Osteoblast (primary cell): ENCODE measurements around the gene GJA1. TPM values are rescaled to one million over a fixed set of nuclear protein-coding genes. Genes with fewer than 3 reads are reported as not detected.
A peak's percentile ranks its signal among the peaks of the same experiment; 100 is the strongest.

Source experiments
- DNase-seq: peaks from one replicate; pipeline ENCODE4 v3.0.0; 2011; ENCODE audit warnings: low spot score, mixed read lengths; ENCODE audit not compliant: insufficient read length; ENCODE audit errors: missing footprints
- H2AFZ ChIP-seq: 2 replicates; pipeline ENCODE4 v1.6.0; 2011; ENCODE audit warnings: mild to moderate bottlenecking, low read length
- H3K27ac ChIP-seq: 2 replicates; pipeline ENCODE4 v1.5.1; 2011; ENCODE audit warnings: mild to moderate bottlenecking, low read depth, low read length, moderate library complexity
- H3K27me3 ChIP-seq: 2 replicates; pipeline ENCODE4 v1.6.0; 2012; ENCODE audit warnings: mild to moderate bottlenecking, control low read depth, inconsistent platforms, low read length, moderate library complexity; ENCODE audit not compliant: insufficient read depth
- H3K36me3 ChIP-seq: 2 replicates; pipeline ENCODE4 v1.5.1; 2011; ENCODE audit warnings: mild to moderate bottlenecking, low read length, control low read depth, moderate library complexity; ENCODE audit not compliant: insufficient read depth
- H3K4me1 ChIP-seq: 2 replicates; pipeline ENCODE4 v1.5.1; 2011; ENCODE audit warnings: mild to moderate bottlenecking, low read length, control low read depth, moderate library complexity; ENCODE audit not compliant: insufficient read depth
- H3K4me2 ChIP-seq: 2 replicates; pipeline ENCODE4 v1.6.0; 2011; ENCODE audit warnings: mild to moderate bottlenecking, low read length; ENCODE audit not compliant: insufficient read depth
- H3K4me3 ChIP-seq: fragments of 200-600 bp; sonication (generic); 3 replicates; pipeline ENCODE4 v1.5.1; 2012; ENCODE audit warnings: mild to moderate bottlenecking, low read length, inconsistent platforms; ENCODE audit not compliant: insufficient read depth
- H3K79me2 ChIP-seq: 2 replicates; pipeline ENCODE4 v1.6.0; 2012; ENCODE audit warnings: mild to moderate bottlenecking, low read length, control low read depth, inconsistent platforms; ENCODE audit not compliant: insufficient read depth
- H3K9me3 ChIP-seq: 2 replicates; pipeline ENCODE4 v1.5.1; 2011; ENCODE audit warnings: low read depth, low read length, control low read depth
- H4K20me1 ChIP-seq: 2 replicates; pipeline ENCODE4 v1.6.0; 2012; ENCODE audit warnings: mild to moderate bottlenecking, low read length, control low read depth; ENCODE audit not compliant: insufficient read depth
- total RNA-seq: library from RNA; depleted of rRNA; stranded (reverse); fragments of >200 nt; gene quantifications from 2 replicates; pipeline ENCODE4 v1.2.3, GENCODE V29; 2012
- TF ChIP-seq, protein P1 (sequence below): IDR thresholded peaks from 2 replicates; pipeline ENCODE4 v1.5.1; 2011; ENCODE audit warnings: mild to moderate bottlenecking, low read depth, low read length, moderate library complexity; ENCODE audit errors: extremely low read depth

GJA1 gene
- total RNA-seq, 1 donor = 1,360 TPM

DNA sequence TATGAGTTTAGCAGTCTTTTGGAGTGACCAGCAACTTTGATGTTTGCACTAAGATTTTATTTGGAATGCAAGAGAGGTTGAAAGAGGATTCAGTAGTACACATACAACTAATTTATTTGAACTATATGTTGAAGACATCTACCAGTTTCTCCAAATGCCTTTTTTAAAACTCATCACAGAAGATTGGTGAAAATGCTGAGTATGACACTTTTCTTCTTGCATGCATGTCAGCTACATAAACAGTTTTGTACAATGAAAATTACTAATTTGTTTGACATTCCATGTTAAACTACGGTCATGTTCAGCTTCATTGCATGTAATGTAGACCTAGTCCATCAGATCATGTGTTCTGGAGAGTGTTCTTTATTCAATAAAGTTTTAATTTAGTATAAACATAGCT lies 13.9 kb downstream of the GJA1 start:
- TF ChIP-seq, protein P1, sequence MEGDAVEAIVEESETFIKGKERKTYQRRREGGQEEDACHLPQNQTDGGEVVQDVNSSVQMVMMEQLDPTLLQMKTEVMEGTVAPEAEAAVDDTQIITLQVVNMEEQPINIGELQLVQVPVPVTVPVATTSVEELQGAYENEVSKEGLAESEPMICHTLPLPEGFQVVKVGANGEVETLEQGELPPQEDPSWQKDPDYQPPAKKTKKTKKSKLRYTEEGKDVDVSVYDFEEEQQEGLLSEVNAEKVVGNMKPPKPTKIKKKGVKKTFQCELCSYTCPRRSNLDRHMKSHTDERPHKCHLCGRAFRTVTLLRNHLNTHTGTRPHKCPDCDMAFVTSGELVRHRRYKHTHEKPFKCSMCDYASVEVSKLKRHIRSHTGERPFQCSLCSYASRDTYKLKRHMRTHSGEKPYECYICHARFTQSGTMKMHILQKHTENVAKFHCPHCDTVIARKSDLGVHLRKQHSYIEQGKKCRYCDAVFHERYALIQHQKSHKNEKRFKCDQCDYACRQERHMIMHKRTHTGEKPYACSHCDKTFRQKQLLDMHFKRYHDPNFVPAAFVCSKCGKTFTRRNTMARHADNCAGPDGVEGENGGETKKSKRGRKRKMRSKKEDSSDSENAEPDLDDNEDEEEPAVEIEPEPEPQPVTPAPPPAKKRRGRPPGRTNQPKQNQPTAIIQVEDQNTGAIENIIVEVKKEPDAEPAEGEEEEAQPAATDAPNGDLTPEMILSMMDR = no peak
- Histone ChIP-seq H4K20me1 (peaks cover 40% of the 10 kb centered on the region), H3K4me1 (peaks cover 12% of the 10 kb centered on the region), H3K4me3 (no peak overlapping the region), H3K9me3 (no peaks in the 10 kb centered on the region), H3K27ac (no peak overlapping the region), H3K4me2 (no peak overlapping the region), H2AFZ (no peak overlapping the region), H3K36me3 (peaks cover 54% of the 10 kb centered on the region), H3K79me2 (peaks cover 58% of the 10 kb centered on the region), H3K27me3 (no peaks in the 10 kb centered on the region)
- no peak for DNase-seq

DNA sequence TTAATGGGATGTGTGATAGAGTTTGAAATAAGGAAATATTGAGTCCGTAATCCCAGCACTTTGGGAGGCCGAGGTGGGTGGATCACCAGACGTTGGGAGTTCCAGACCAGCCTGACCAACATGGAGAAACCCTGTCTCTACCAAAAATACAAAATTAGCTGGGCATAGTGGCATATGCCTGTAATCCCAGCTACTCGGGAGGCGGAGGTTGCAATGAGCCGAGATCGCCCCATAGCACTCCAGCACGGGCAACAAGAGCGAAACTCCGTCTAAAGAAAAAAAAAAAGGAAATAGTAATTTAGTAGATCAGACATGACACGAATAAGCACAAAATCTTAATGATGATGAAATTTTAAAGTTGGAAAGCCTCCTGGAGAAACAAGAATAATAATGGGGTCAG lies 14.8 kb downstream of the GJA1 start:
- peaks cover 31% of the 10 kb centered on the region for H4K20me1 ChIP-seq
- TF ChIP-seq, protein P1 = no peak
- no peaks in the 10 kb centered on the region for H3K27me3 ChIP-seq
- H3K36me3 ChIP-seq = peaks cover 45% of the 10 kb centered on the region
- no peaks in the 10 kb centered on the region for H3K9me3 ChIP-seq
- H3K4me1 ChIP-seq = peaks cover 4% of the 10 kb centered on the region
- no peak overlapping the region for H3K27ac ChIP-seq
- H2AFZ ChIP-seq = no peak overlapping the region
- peaks cover 49% of the 10 kb centered on the region for H3K79me2 ChIP-seq
- no peak overlapping the region for H3K4me2 ChIP-seq
- no peak for DNase-seq
- H3K4me3 ChIP-seq = no peak overlapping the region

DNA sequence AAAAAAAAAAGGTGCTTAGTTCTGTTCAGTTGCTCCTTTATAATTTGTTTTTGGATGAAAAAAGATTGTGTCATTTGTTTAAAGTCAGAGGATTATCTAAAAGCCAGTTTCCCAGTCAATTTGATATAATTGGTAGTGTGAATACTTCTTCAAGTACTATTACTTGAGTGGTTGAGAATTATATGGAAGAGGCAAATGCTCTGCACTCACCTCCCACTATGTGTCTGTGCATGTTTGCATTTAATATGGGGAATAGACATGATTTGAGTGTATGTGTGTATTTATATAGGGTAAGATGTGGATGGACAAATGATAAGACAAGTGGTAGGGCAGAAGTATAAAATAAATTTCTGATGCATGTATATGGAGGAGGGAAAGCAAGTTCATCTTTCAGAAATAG lies 15.8 kb downstream of the GJA1 start:
- H3K79me2 ChIP-seq = peaks cover 39% of the 10 kb centered on the region
- H2AFZ ChIP-seq = no peak overlapping the region
- H3K4me3 ChIP-seq = no peak overlapping the region
- DNase-seq = no peak
- peaks cover 23% of the 10 kb centered on the region for H4K20me1 ChIP-seq
- no peaks in the 10 kb centered on the region for H3K9me3 ChIP-seq
- peak overlapping the region; percentile 23 for H3K27ac ChIP-seq
- H3K27me3 ChIP-seq = no peaks in the 10 kb centered on the region
- peaks cover 9% of the 10 kb centered on the region for H3K4me1 ChIP-seq
- peaks cover 37% of the 10 kb centered on the region for H3K36me3 ChIP-seq
- TF ChIP-seq, protein P1 = no peak
- H3K4me2 ChIP-seq = no peak overlapping the region

DNA sequence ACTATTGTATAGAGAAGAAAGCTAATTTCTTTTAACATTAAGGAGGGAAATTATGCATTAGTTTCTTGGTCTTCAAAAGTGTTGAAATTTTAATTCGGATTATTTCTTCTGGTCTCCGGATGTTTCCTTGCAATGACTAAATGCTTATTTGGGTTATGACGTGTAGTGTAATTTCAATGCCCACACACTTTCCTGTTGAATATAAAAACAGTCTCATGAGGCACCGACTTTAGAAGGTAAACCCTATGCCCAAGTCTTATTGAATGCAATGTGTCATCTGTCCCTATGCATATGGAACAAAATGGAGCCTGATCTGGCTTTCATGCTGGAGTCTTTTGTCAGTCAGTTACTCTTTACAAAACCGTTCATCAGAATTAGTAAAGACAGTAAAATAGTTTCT lies 17.7 kb downstream of the GJA1 start:
- no peak overlapping the region for H2AFZ ChIP-seq
- H4K20me1 ChIP-seq = peaks cover 5% of the 10 kb centered on the region
- no peaks in the 10 kb centered on the region for H3K27me3 ChIP-seq
- H3K4me3 ChIP-seq = no peak overlapping the region
- H3K27ac ChIP-seq = peak overlapping the region; percentile 58
- H3K4me2 ChIP-seq = no peak overlapping the region
- no peak for DNase-seq
- H3K9me3 ChIP-seq = no peaks in the 10 kb centered on the region
- H3K36me3 ChIP-seq = peaks cover 18% of the 10 kb centered on the region
- TF ChIP-seq, protein P1 = no peak
- peaks cover 20% of the 10 kb centered on the region for H3K79me2 ChIP-seq
- H3K4me1 ChIP-seq = peaks cover 9% of the 10 kb centered on the region
